Measurements from ENCODE around the gene POU2F3. TPM values are rescaled to one million over a fixed set of nuclear protein-coding genes. Genes with fewer than 3 reads are reported as not detected.
A peak's percentile ranks its signal among the peaks of the same experiment; 100 is the strongest.

Gene POU2F3
- total and polyA plus RNA-seq, 2 of the 13 experiments (the other 11 are each of a cell fraction or from before 2014, with no cell fraction given): not detected

DNA sequence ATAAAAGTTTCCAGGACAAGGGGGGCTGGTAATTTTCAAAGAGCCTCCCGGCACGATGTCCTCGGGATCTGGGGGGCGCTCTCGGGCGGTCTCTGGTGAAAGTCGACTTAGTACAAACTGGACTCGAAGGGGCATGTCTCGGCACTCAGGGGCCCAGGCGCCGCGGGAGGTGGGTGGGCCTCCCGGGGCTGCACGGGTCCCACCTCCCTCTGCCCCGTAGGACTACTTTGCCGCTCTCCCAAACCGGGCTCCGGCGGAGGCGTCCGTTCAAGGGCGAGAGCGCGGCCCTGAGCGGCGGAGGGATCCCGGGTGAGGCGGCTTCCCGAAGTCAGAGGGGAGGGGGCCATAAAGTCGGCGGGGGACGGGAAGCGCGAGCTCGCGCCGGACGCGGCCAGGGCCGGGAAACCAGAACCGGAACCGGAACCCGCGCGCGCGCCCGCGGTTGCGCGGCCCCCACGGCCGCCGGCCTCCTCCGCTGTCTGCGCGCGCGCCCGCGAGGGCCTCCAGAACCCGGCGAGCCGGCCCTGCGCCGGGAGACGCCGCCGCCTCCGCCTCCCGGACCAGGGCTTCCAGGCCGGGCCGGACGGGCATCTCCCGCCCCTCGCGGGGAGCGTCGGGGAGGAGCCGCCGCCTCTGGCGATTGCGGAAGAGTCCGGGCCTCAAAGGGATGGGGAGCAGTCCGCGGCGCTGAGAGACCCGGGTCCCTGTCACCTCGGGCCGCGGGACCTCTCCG, 96.1 kb downstream of the POU2F3 start, which contains the start of gene ARHGEF12 (continued):
- TF ChIP-seq THAP11 (CRISPR knock-in tag; IDR thresholded peaks at IDR 0.05) (peak; percentile 82), HHEX (CRISPR knock-in tag; IDR thresholded peaks at IDR 0.05) (0 out of 2 replicates have a peak, but pooled peaks have one; percentile 27), NFE2 (CRISPR knock-in tag; IDR thresholded peaks at IDR 0.05) (no peak), AKAP8 (CRISPR knock-in tag; IDR thresholded peaks at IDR 0.05) (no peak), U2AF1 (optimal IDR thresholded peaks at IDR 0.05; ENCODE audit: low read depth, low read length) (peak; percentile 81), ZNF878 (CRISPR knock-in tag; IDR thresholded peaks at IDR 0.05) (peak; percentile 71; the same call in 1 of the 2 replicates), CREM (IDR thresholded peaks at IDR 0.05) (0 out of 2 replicates have a peak, but pooled peaks have one; percentile 13), CREM (CRISPR knock-in tag; IDR thresholded peaks at IDR 0.05) (no peak), ELF4 (CRISPR knock-in tag; IDR thresholded peaks at IDR 0.05; ENCODE audit: borderline replicate concordance) (no peak), ATF7-NPFF (CRISPR knock-in tag; IDR thresholded peaks at IDR 0.05; ENCODE audit: low read depth) (peak; percentile 83), ZKSCAN5 (CRISPR knock-in tag; IDR thresholded peaks at IDR 0.05) (no peak), ZNF775 (CRISPR knock-in tag; IDR thresholded peaks at IDR 0.05; ENCODE audit: borderline replicate concordance) (no peak), ZNF160 (CRISPR knock-in tag; IDR thresholded peaks at IDR 0.05) (no peak), RAD51 (IDR thresholded peaks at IDR 0.05; ENCODE audit: borderline replicate concordance) (no peak), ZNF337 (CRISPR knock-in tag; IDR thresholded peaks at IDR 0.05; ENCODE audit: borderline replicate concordance, low read depth) (0 out of 2 replicates have a peak, but pooled peaks have one; percentile 33), REXO4 (CRISPR knock-in tag; IDR thresholded peaks at IDR 0.05; ENCODE audit: borderline replicate concordance) (no peak), PHB2 (IDR thresholded peaks at IDR 0.05; ENCODE audit: partially characterized antibody) (no peak), GTF3A (CRISPR knock-in tag; conservative IDR thresholded peaks at IDR 0.05) (no peak; the same call in 1 of the 2 replicates), ZNF44 (CRISPR knock-in tag; IDR thresholded peaks at IDR 0.05) (no peak), RFXAP (CRISPR knock-in tag; IDR thresholded peaks at IDR 0.05; ENCODE audit: borderline replicate concordance) (no peak), RBM39 (IDR thresholded peaks at IDR 0.05; ENCODE audit: low read depth, low read length, poor library complexity, severe bottlenecking) (peak; percentile 93)
- TF ChIP-seq, protein P1, sequence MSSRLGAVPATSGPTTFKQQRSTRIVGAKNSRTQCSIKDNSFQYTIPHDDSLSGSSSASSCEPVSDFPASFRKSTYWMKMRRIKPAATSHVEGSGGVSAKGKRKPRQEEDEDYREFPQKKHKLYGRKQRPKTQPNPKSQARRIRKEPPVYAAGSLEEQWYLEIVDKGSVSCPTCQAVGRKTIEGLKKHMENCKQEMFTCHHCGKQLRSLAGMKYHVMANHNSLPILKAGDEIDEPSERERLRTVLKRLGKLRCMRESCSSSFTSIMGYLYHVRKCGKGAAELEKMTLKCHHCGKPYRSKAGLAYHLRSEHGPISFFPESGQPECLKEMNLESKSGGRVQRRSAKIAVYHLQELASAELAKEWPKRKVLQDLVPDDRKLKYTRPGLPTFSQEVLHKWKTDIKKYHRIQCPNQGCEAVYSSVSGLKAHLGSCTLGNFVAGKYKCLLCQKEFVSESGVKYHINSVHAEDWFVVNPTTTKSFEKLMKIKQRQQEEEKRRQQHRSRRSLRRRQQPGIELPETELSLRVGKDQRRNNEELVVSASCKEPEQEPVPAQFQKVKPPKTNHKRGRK (CRISPR knock-in tag; IDR thresholded peaks at IDR 0.05): no peak
- TF ChIP-seq, protein P2, sequence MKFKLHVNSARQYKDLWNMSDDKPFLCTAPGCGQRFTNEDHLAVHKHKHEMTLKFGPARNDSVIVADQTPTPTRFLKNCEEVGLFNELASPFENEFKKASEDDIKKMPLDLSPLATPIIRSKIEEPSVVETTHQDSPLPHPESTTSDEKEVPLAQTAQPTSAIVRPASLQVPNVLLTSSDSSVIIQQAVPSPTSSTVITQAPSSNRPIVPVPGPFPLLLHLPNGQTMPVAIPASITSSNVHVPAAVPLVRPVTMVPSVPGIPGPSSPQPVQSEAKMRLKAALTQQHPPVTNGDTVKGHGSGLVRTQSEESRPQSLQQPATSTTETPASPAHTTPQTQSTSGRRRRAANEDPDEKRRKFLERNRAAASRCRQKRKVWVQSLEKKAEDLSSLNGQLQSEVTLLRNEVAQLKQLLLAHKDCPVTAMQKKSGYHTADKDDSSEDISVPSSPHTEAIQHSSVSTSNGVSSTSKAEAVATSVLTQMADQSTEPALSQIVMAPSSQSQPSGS (CRISPR knock-in tag; IDR thresholded peaks at IDR 0.05): peak; percentile 66; the same call in 1 of the 2 replicates
- TF ChIP-seq, protein P3, sequence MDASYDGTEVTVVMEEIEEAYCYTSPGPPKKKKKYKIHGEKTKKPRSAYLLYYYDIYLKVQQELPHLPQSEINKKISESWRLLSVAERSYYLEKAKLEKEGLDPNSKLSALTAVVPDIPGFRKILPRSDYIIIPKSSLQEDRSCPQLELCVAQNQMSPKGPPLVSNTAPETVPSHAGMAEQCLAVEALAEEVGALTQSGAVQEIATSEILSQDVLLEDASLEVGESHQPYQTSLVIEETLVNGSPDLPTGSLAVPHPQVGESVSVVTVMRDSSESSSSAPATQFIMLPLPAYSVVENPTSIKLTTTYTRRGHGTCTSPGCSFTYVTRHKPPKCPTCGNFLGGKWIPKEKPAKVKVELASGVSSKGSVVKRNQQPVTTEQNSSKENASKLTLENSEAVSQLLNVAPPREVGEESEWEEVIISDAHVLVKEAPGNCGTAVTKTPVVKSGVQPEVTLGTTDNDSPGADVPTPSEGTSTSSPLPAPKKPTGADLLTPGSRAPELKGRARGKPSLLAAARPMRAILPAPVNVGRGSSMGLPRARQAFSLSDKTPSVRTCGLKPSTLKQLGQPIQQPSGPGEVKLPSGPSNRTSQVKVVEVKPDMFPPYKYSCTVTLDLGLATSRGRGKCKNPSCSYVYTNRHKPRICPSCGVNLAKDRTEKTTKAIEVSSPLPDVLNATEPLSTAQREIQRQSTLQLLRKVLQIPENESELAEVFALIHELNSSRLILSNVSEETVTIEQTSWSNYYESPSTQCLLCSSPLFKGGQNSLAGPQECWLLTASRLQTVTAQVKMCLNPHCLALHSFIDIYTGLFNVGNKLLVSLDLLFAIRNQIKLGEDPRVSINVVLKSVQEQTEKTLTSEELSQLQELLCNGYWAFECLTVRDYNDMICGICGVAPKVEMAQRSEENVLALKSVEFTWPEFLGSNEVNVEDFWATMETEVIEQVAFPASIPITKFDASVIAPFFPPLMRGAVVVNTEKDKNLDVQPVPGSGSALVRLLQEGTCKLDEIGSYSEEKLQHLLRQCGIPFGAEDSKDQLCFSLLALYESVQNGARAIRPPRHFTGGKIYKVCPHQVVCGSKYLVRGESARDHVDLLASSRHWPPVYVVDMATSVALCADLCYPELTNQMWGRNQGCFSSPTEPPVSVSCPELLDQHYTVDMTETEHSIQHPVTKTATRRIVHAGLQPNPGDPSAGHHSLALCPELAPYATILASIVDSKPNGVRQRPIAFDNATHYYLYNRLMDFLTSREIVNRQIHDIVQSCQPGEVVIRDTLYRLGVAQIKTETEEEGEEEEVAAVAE (CRISPR knock-in tag; IDR thresholded peaks at IDR 0.05; ENCODE audit: borderline replicate concordance): 0 out of 2 replicates have a peak, but pooled peaks have one; percentile 42
